ENCODE results near the gene SFT2D3. TPM values are rescaled to one million over a fixed set of nuclear protein-coding genes. Genes with fewer than 3 reads are reported as not detected.

Gene SFT2D3
- polyA plus RNA-seq, 1 experiment: 3.5 TPM

- Histone ChIP-seq H3K4me3 (ENCODE audit: low read depth, low read length) (peak within 1 kb of the TSS; percentile 60), H3K27me3 (ENCODE audit: control insufficient read depth, insufficient read depth, low read length) (peaks cover 12% of the 10 kb centered on the region), H3K36me3 (ENCODE audit: control insufficient read depth, insufficient read depth, low read length) (peaks cover 4% of the 10 kb centered on the region)
- TF ChIP-seq CTCF (IDR thresholded peaks at IDR 0.05; ENCODE audit: insufficient read depth, low read depth, low read length): peak; percentile 26; the same call in 1 of the 2 replicates
- peak; percentile 37 for DNase-seq (ENCODE audit: low read depth)
- ChIA-PET CTCF (interaction anchor here (0.6 to 3.6 kb wide), 16 partner anchors 10 to 176 kb away, joined by 3 to 24 read pairs (median 3); no protein-coding TSS in a partner anchor), POLR2A (interaction anchor here (0.5 to 0.7 kb wide), 3 partner anchors 11 to 262 kb away, joined by 3 to 4 read pairs (median 3); no protein-coding TSS in a partner anchor)
Measured at GRCh38 chr2:127675331-127676261, 25.7 kb upstream of the SFT2D3 start, which contains the start of gene LIMS2. Gene LIMS2, minus strand, starts transcription at chr2:127675530. Its CDS starts 506 bp downstream, at chr2:127675024.

- TF ChIP-seq CTCF (IDR thresholded peaks at IDR 0.05; ENCODE audit: insufficient read depth, low read depth, low read length): no peak
- ChIA-PET CTCF (interaction anchor here (0.6 to 3.6 kb wide), 3 partner anchors 10 to 86 kb away, joined by 3 to 24 read pairs (median 3); no protein-coding TSS in a partner anchor), POLR2A (no interaction called here)
- Histone ChIP-seq H3K27me3 (ENCODE audit: control insufficient read depth, insufficient read depth, low read length) (peaks cover 12% of the 10 kb centered on the region), H3K36me3 (ENCODE audit: control insufficient read depth, insufficient read depth, low read length) (peaks cover 2% of the 10 kb centered on the region; the same call in 1 of the 2 replicates), H3K4me3 (ENCODE audit: low read depth, low read length) (no peak overlapping the region)
- DNase-seq (ENCODE audit: low read depth): no peak
Measured at GRCh38 chr2:127676906-127677305, 24.4 kb upstream of the SFT2D3 start.

DNA sequence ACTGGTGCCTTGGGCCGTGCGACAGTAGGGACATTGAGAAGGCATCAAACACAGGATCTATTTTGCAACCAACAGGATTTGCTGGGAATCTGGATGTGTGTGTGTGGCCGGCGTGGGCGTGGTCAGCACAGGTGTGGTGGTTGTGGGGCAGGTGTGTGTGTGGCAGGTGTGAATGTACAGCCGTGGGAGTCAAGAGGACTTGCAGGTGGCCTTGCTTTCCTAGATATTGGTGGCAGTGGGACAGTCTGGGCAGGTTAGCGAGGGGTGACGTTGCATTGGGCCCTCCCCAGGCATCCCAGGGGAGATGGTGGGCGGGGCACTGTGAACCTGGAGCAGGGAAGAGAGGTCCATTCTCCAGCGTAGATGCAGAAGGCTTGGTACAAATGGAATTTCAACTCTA lies 22.8 kb upstream of the SFT2D3 start:
- Histone ChIP-seq H3K36me3 (ENCODE audit: control insufficient read depth, insufficient read depth, low read length) (no peaks in the 10 kb centered on the region), H3K4me3 (ENCODE audit: low read depth, low read length) (no peak overlapping the region), H3K27me3 (ENCODE audit: control insufficient read depth, insufficient read depth, low read length) (peaks cover 12% of the 10 kb centered on the region)
- no peak for TF ChIP-seq CTCF (IDR thresholded peaks at IDR 0.05; ENCODE audit: insufficient read depth, low read depth, low read length)
- ChIA-PET CTCF (no interaction called here), POLR2A (no interaction called here)
- no peak for DNase-seq (ENCODE audit: low read depth)

DNA sequence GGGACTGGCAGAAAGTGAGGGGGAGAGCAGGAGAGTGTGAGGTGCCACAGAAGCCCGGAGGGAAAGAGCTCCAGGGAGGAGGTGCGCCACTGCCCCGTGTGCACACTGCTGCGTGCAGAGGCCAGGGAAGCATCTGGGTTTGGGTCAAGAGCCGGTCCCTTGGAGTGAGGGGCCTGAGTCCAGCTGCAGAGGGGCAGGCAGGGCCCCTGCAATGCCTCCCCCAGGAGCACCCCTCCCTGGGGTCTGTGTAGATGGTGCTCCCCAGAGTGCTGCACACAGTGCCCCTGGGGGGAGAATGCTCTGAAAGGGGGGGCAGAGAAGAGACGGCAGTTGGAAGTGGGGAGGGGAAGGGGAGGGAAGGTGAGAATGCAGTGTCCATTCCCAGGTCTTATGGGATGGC lies 22.3 kb upstream of the SFT2D3 start:
- POLR2A ChIA-PET: no interaction called here
- no peak for DNase-seq (ENCODE audit: low read depth)
- Histone ChIP-seq H3K27me3 (ENCODE audit: control insufficient read depth, insufficient read depth, low read length) (peaks cover 12% of the 10 kb centered on the region), H3K36me3 (ENCODE audit: control insufficient read depth, insufficient read depth, low read length) (no peaks in the 10 kb centered on the region), H3K4me3 (ENCODE audit: low read depth, low read length) (no peak overlapping the region)
- CTCF ChIA-PET: no interaction called here
- no peak for TF ChIP-seq CTCF (IDR thresholded peaks at IDR 0.05; ENCODE audit: insufficient read depth, low read depth, low read length)

DNA sequence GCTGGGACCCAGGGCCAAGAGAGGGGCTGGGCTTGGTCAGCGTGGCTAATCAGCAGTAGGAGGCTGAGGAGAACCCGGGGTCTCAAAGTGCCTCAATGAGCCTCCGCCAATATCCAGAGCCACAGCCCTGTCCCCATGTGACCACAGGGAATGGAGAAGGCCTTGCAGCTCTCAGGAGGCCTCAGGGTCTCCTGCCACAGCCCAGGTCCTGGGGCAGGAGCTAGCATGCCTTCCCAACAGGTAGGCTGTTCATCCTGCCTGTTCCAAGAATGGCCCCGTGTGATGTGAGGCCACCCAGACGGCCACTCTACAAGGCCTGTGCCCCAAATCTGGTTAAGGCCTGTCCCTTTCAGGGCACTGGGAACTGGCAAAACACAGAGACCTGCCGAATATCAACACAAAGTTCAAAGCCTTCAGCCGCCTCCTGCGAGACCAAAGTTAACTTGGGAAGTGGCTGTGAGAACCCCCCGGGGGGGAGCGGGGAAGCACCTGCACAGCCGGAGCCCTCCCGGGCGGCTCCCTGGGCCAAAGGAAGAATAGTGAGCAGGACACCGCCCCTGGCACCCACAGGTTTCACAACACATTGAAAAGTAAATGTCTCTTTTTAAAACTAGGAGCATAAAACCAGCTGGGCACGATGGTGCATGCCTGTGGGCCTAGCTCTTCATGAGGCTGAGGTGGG lies 21.5 kb upstream of the SFT2D3 start:
- no peak for TF ChIP-seq CTCF (IDR thresholded peaks at IDR 0.05; ENCODE audit: insufficient read depth, low read depth, low read length)
- peaks cover 12% of the 10 kb centered on the region for H3K27me3 ChIP-seq (ENCODE audit: control insufficient read depth, insufficient read depth, low read length)
- ChIA-PET POLR2A (no interaction called here), CTCF (interaction anchor here (0.9 to 1.4 kb wide), 2 partner anchors 17 to 89 kb away, joined by 3 to 4 read pairs; no protein-coding TSS in a partner anchor)
- H3K4me3 ChIP-seq (ENCODE audit: low read depth, low read length): no peak overlapping the region
- H3K36me3 ChIP-seq (ENCODE audit: control insufficient read depth, insufficient read depth, low read length): no peaks in the 10 kb centered on the region
- DNase-seq (ENCODE audit: low read depth): no peak

All from BJ (cell line).